GM21526 (cell line): ENCODE data around the gene STX19.

Experiments used
- ATAC-seq: cut with Tn5 transposase; IDR thresholded peaks from one replicate; pipeline ENCODE4 v1.9.1; 2021; ENCODE audit warnings: moderate library complexity; ENCODE audit not compliant: unreplicated experiment, low FRiP score

STX19 gene

DNA sequence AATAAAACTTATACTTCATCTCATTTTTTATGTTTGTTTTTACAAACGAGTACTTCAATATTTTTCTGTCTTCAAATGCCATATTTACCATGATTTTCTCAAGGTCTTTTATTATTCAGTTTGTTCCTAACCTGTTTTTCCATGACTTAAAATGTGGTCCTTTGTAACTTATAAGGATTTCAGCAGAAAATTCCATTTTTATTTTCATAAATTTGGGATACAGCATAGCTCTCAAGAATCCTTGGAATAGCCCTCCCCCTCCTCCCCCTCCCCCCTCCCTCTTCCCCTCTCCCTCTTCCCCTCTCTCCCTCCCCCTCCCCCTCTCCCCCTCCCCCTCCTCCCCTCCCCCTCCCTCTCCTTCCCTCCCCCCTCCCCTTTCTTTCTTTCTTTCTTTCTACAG, 14.9 kb upstream of the STX19 start:
- no peak for ATAC-seq

- ATAC-seq = no peak
Measured at GRCh38 chr3:94036909-94037507, 8.6 kb upstream of the STX19 start.

- no peak for ATAC-seq
Measured at GRCh38 chr3:94026623-94027022, 1.8 kb downstream of the STX19 start.

DNA sequence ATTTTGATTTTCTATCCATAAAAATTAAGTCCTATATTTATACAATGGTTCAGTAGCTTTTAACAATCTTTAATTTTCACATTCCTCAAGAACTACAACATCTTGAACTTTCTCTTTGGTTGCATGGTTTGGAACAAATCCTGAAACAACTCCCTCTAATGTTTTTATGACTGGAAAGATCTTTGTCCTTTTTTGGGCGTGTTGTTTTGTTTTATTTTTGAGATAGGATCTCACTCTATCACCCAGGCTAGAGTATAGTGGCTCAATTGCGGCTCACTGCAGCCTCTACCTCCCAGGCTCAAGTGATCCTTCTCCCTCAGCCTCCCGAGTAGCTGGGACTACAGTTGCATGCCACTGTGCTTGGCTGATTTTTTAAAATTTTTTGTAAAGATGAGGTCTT, 4.0 kb downstream of the STX19 start:
- no peak for ATAC-seq

- no peak for ATAC-seq
Measured at GRCh38 chr3:94020293-94020692, 8.1 kb downstream of the STX19 start.

GRCh38 chr3:94019659-94020058, 8.7 kb downstream of the STX19 start:
- ATAC-seq = no peak

- no peak for ATAC-seq
Measured at GRCh38 chr3:94015025-94015424, 13.4 kb downstream of the STX19 start.

DNA sequence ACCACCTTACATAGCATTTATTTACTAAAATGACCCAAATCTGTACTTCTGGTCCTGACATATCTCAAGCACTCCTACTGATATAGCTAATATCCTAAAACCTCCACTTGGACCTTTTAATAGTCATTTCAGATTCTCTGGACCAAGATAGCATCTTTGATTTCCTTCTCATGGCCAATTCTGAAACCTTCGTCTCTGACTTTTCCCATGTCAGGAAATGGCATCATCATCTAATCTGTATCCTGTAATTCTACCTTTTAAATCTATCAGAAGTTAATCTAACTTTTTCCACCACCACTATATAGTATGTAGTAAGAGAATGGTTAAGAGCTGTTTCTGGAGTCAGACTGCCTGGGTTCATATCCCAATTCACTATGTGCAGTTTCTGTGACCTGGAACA, 16.2 kb downstream of the STX19 start:
- ATAC-seq = no peak

DNA sequence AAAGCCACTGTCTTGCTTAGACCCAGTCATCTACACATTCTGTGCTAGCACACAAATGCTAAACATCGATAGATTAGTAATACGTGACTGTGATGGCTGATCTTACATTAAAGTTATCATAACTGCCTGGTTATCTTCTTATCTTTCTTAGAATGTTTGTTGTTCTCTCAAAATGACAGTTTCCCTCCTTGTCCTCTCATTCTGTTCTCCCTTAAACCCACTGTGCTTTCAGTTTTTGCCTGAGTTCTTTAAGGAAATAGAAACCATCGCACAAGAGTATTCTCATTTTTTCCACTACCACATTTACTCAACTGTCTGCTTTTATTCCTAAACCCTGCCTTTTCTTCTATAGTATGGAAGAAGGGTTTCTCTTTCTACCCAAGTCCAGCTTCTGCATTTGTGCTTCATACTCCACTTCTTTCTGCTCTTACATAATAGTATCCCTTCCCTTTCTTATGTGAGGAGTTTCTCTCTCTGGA, 17.1 kb downstream of the STX19 start:
- no peak for ATAC-seq

DNA sequence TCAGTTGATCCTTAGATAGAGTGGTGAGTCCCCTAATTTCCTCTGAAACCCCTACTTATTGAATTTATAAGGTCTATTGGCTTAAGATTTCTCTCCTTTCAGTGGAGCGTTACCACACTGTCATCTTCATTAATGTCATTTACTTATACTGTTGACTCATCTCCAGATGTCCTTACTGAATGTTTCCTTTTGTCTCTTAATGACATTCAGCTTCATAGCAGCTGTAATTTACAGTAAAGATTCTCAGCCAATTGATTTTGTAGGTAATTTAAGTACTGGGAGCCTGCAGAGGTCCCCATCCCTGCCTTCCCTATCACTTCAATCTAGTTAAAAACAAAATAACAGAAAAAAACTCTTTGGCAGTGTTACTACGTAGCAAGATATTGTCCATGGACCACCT, 18.8 kb downstream of the STX19 start:
- ATAC-seq = no peak

- ATAC-seq = no peak
Measured at GRCh38 chr3:94008253-94008652, 20.1 kb downstream of the STX19 start.

GRCh38 chr3:94004301-94004910, 24.0 kb downstream of the STX19 start:
- ATAC-seq = peak; percentile 89

DNA sequence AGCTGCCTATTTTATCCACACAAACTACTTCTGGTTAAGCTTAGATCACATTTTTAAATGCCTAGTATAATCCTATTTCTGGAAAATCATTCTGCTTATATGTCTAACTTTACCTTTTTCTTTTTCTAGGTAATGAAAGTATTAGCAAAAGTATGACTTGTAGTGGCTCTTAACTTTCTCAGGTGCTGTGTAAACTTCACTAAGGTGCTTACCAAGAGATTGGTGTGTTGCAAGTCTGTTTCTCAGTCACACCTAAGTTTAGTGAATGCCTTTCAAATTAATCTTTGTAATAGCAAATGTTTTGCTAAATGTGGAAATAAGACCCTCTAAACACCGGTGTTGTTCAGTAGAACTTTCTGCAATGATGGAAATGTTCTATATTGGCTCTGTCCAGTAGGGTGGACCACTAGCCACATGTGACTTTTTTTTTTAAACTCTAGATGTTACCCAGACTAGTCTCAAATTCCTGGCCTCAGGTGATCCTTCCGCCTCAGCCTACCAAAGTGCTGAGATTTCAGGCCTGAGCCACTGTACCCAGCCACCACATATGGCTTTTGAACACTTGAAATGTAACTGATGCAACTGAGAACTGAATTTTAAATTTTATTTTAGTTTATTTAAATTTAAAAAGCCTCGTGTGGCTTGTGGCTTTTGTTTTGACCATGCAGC, 26.4 kb downstream of the STX19 start:
- ATAC-seq = no peak

GRCh38 chr3:94001191-94001590, 27.2 kb downstream of the STX19 start:
- no peak for ATAC-seq

DNA sequence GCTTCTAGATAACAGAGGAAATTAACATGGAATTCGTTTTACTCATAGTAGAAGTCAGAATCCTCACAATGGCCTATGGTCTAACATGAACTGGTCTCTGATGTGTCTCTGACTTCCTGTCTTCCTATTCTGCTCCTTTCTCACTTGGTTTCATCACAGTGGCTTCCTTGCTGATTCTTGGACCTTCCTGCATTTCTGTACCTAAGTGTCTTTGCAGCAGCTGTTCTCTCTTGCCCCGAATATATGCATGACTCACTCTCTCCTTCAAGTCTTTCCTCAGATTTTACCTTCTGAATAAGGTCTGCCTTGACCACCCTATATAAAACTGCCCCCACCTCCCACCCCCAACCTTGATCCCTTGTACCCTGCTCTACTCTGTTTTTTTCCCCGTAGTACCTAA, 34.3 kb downstream of the STX19 start:
- ATAC-seq = no peak

- no peak for ATAC-seq
Measured at GRCh38 chr3:93992207-93992606, 36.2 kb downstream of the STX19 start.

DNA sequence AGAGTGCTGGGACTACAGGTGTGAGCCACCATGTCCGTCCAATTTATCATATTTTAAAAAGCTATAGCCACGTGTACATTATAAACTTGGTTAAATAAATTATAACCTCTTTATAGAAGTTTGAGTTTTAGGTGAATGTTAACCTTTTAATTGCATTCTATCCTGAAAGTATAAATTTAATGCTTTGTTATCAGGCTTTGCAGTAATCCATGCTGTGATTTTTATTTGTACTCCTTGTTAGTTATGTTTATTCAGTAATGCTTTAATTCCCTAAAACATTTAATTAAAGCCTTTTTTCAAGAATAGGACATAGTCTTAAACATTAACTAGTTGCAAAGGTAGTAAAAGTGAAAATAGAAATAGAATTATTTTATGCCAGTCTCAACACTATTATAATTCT, 36.8 kb downstream of the STX19 start:
- no peak for ATAC-seq

- ATAC-seq = no peak
Measured at GRCh38 chr3:93989241-93989640, 39.2 kb downstream of the STX19 start.

DNA sequence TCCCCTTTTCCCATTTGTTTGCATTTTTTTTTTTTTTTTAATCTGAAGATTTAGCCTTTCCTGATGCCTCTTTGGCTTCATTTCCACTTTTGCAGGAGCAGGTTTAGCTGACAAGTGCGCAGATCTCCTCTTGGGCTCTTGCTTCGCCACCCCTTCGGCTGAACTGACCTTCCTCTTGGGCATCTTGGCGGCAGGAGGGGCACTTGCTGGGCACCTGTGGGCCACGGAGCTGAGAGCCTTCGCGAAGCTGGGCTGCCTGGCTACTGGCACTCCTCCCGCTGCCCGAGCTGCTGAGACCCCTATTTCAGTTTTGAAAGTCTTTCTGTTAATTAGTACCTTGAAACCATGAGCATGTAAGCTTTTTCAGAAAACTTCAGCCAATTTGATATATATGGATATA, 39.6 kb downstream of the STX19 start:
- ATAC-seq = no peak

- ATAC-seq = no peak
Measured at GRCh38 chr3:93988283-93988682, 40.1 kb downstream of the STX19 start.

DNA sequence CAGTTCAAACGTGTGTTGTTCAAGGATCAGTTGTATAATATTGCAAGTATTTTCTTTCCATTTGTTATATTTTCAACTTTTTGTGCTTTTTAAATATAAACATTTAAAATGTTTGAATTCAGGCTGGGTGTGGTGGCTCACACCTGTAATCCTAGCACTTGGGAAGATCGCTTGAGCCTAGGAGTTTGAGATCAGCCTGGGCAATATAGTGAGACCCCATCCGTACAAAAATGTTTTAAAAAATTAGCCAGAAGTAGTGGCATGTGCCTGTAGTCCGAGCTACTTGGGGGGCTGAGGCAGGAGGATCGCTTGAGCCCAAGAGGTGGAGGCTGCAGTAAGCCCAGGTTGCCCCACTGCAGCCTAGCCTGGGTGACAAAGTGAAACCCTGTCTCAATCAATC, 43.8 kb downstream of the STX19 start:
- no peak for ATAC-seq

DNA sequence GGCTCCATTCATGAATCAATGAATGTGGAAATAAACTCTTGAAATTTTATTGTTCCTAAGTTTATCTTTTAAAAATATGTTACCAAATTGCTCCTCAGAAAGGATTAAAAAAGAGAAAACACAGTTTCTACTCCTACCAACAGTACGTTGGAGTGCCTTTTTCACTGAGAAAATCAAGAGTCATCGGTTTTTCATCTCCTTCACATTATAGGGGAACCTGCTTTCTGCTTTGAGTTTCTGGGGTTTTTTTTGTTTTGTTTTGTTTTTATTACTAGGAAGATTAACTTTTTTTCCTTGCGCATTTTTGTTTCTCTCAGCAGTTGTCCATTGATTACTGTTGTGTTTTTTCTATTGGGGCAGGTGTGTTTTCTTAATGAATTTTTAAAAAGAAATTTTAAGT, 45.0 kb downstream of the STX19 start:
- no peak for ATAC-seq
